ENCODE results near the gene SULF2.
"Not testable (repeated sequence)": the region's sequence is repeated elsewhere in the genome, so short reads cannot be mapped to it uniquely, and the experiment has no call there.

Gene SULF2

GRCh38 chr20:47785311-47785853 lies at the start of gene SULF2:
SULF2 (minus strand) TSS chr20:47785481; CDS start chr20:47757363, 28,118 bp downstream.
- in situ Hi-C loops (cut with HindIII; ENCODE audit: low sequenced_read_pairs): loop anchor here (5.0 kb wide), 1 partner anchor 87 kb away; no protein-coding TSS in a partner anchor

- in situ Hi-C loops (cut with HindIII; ENCODE audit: low sequenced_read_pairs): not testable (repeated sequence)
These were observed 46.4 kb upstream of the SULF2 start for GRCh38 chr20:47831675-47832074.

- in situ Hi-C loops (cut with HindIII; ENCODE audit: low sequenced_read_pairs): not testable (repeated sequence)
These were observed 41.4 kb upstream of the SULF2 start for GRCh38 chr20:47826716-47827115.

- in situ Hi-C loops (cut with HindIII; ENCODE audit: low sequenced_read_pairs): not testable (repeated sequence)
These were observed 40.7 kb upstream of the SULF2 start for GRCh38 chr20:47826006-47826405.

GRCh38 chr20:47825011-47825762 lies 39.9 kb upstream of the SULF2 start:
- in situ Hi-C loops (cut with HindIII; ENCODE audit: low sequenced_read_pairs): no loop called here

- in situ Hi-C loops (cut with HindIII; ENCODE audit: low sequenced_read_pairs): not testable (repeated sequence)
These were observed 38.7 kb upstream of the SULF2 start for GRCh38 chr20:47823941-47824340.

GRCh38 chr20:47821481-47822100 lies 36.3 kb upstream of the SULF2 start:
- in situ Hi-C loops (cut with HindIII; ENCODE audit: low sequenced_read_pairs): no loop called here

GRCh38 chr20:47818996-47819609 lies 33.8 kb upstream of the SULF2 start:
- in situ Hi-C loops (cut with HindIII; ENCODE audit: low sequenced_read_pairs): no loop called here

- in situ Hi-C loops (cut with HindIII; ENCODE audit: low sequenced_read_pairs): no loop called here
These were observed 33.2 kb upstream of the SULF2 start for GRCh38 chr20:47818466-47818865.

- in situ Hi-C loops (cut with HindIII; ENCODE audit: low sequenced_read_pairs): no loop called here
These were observed 32.7 kb upstream of the SULF2 start for GRCh38 chr20:47818016-47818415.

GRCh38 chr20:47817573-47817972 lies 32.3 kb upstream of the SULF2 start:
- in situ Hi-C loops (cut with HindIII; ENCODE audit: low sequenced_read_pairs): no loop called here

- in situ Hi-C loops (cut with HindIII; ENCODE audit: low sequenced_read_pairs): no loop called here
These were observed 31.5 kb upstream of the SULF2 start for GRCh38 chr20:47816487-47817451.

GRCh38 chr20:47815866-47816265 lies 30.6 kb upstream of the SULF2 start:
- in situ Hi-C loops (cut with HindIII; ENCODE audit: low sequenced_read_pairs): no loop called here

GRCh38 chr20:47815416-47815806 lies 30.1 kb upstream of the SULF2 start:
- in situ Hi-C loops (cut with HindIII; ENCODE audit: low sequenced_read_pairs): no loop called here

GRCh38 chr20:47814632-47815415 lies 29.5 kb upstream of the SULF2 start:
- in situ Hi-C loops (cut with HindIII; ENCODE audit: low sequenced_read_pairs): no loop called here

GRCh38 chr20:47810721-47811347 lies 25.6 kb upstream of the SULF2 start:
- in situ Hi-C loops (cut with HindIII; ENCODE audit: low sequenced_read_pairs): no loop called here

- in situ Hi-C loops (cut with HindIII; ENCODE audit: low sequenced_read_pairs): no loop called here
These were observed 24.9 kb upstream of the SULF2 start for GRCh38 chr20:47810116-47810677.

- in situ Hi-C loops (cut with HindIII; ENCODE audit: low sequenced_read_pairs): no loop called here
These were observed 24.1 kb upstream of the SULF2 start for GRCh38 chr20:47809161-47809960.
